Measurements from ENCODE around the gene FAM90A26.
"Not testable (repeated sequence)": the region's sequence is repeated elsewhere in the genome, so short reads cannot be mapped to it uniquely, and the experiment has no call there.

FAM90A26 gene

DNA sequence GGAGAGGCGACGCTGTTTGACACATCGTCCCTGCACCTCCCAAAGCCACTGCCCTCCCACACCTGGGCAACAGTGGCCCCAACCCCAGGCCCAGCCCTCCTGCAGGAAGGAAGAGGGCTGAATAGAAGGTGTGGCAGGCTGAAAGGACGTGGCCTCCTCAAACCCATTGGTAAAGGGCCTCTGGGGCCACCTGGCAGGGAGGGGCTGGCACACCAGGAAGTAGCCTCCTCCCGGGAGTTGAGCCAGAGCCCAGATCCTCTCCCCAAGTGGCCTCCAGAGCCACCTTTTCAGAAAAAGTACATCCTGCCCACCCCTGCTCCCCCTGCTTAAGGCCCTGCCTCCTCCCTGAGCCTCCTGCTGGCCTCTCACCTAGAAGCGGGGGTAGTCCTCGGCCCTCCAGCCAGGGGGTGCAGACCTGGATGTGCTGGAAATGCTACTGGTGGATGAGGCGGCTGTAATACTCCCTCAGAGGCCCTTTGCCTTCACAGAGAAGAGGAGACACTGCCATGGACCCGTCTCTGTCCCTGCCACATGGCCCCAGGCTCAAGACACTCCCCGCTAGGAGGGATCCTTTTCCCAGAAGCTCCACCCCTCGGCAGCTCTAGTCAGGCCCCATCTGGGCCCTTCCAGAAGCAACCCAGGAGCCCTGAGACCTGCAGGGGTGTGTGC is at the start of gene FAM90A26:
Gene FAM90A26, plus strand, starts transcription at position 619 of the 669 bp plus-strand sequence. CDS start 2,764 bp downstream, outside the sequence.
- not testable (repeated sequence) for H3K27ac ChIP-seq; H3K9me3 ChIP-seq (ENCODE audit: severe bottlenecking); H3K36me3 ChIP-seq; H3K4me3 ChIP-seq (ENCODE audit: low read depth, low read length); DNase-seq; H3K27me3 ChIP-seq (ENCODE audit: insufficient read depth, low read depth, severe bottlenecking)

DNA sequence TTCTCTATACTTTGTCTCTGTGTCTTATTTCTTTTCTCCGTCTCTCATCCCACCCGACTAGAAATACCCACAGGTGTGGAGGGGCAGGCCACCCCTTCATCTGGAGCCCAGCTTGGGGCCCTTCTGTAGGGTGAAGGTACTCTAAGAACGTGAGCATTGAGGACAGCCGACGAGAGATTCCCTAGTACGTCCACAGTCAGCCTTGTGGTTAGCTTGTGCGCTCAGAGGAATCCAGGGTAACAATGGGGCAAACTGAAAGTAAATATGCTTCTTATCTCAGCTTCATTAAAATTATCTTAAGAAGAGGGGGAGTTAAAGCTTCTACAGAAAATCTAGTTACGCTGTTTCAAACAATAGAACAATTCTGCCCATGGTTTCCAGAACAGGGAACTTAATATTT is 47.5 kb upstream of the FAM90A26 start:
- not testable (repeated sequence) for H3K27ac ChIP-seq; H3K9me3 ChIP-seq (ENCODE audit: severe bottlenecking); DNase-seq; H3K27me3 ChIP-seq (ENCODE audit: insufficient read depth, low read depth, severe bottlenecking); H3K4me3 ChIP-seq (ENCODE audit: low read depth, low read length); H3K36me3 ChIP-seq

GRCh38 chr4:9123572-9124007 is 46.6 kb upstream of the FAM90A26 start:
- DNase-seq; H3K27me3 ChIP-seq (ENCODE audit: insufficient read depth, low read depth, severe bottlenecking); H3K36me3 ChIP-seq; H3K27ac ChIP-seq; H3K4me3 ChIP-seq (ENCODE audit: low read depth, low read length); H3K9me3 ChIP-seq (ENCODE audit: severe bottlenecking): not testable (repeated sequence)
- TF ChIP-seq CTCF (IDR thresholded peaks at IDR 0.05; ENCODE audit: low read depth, low read length): peak; percentile 51

- H3K27me3 ChIP-seq (ENCODE audit: insufficient read depth, low read depth, severe bottlenecking); DNase-seq; H3K9me3 ChIP-seq (ENCODE audit: severe bottlenecking); H3K4me3 ChIP-seq (ENCODE audit: low read depth, low read length); H3K27ac ChIP-seq; H3K36me3 ChIP-seq: not testable (repeated sequence)
These were observed 44.5 kb upstream of the FAM90A26 start for GRCh38 chr4:9125601-9126161.

GRCh38 chr4:9131420-9131819 is 38.8 kb upstream of the FAM90A26 start:
- not testable (repeated sequence) for H3K4me3 ChIP-seq (ENCODE audit: low read depth, low read length); DNase-seq; H3K27ac ChIP-seq; H3K9me3 ChIP-seq (ENCODE audit: severe bottlenecking); H3K36me3 ChIP-seq; H3K27me3 ChIP-seq (ENCODE audit: insufficient read depth, low read depth, severe bottlenecking)

GRCh38 chr4:9132849-9133248 is 37.4 kb upstream of the FAM90A26 start:
- H3K27ac ChIP-seq; H3K27me3 ChIP-seq (ENCODE audit: insufficient read depth, low read depth, severe bottlenecking); H3K36me3 ChIP-seq; H3K4me3 ChIP-seq (ENCODE audit: low read depth, low read length); H3K9me3 ChIP-seq (ENCODE audit: severe bottlenecking); DNase-seq: not testable (repeated sequence)

GRCh38 chr4:9134011-9134410 is 36.2 kb upstream of the FAM90A26 start:
- DNase-seq; H3K27me3 ChIP-seq (ENCODE audit: insufficient read depth, low read depth, severe bottlenecking); H3K36me3 ChIP-seq: not testable (repeated sequence)

DNA sequence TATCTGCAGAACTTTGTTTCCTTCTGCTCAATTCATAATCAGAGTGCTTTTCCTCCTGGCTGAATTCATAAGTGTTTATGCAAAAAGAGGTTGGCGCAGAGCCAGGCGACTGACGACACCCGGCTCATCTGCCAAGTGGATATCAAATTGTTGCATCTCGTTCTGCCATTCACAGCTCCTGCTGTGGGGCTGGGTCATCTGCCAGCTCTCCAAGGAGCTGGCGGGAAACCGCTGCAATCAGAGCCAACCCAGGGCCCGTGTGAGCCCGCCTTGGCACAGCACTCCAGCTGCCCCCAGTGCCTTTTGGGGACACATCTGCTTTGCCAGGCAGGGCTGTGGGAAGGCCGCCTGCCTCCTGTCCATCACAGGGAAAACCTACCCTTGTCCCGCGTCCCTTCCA is 35.7 kb upstream of the FAM90A26 start:
- not testable (repeated sequence) for H3K27ac ChIP-seq; H3K4me3 ChIP-seq (ENCODE audit: low read depth, low read length); H3K36me3 ChIP-seq; H3K27me3 ChIP-seq (ENCODE audit: insufficient read depth, low read depth, severe bottlenecking); DNase-seq; H3K9me3 ChIP-seq (ENCODE audit: severe bottlenecking)

More at GRCh38 chr4:9134011-9134410, 36.2 kb upstream of the FAM90A26 start:
- H3K4me3 ChIP-seq (ENCODE audit: low read depth, low read length); H3K27ac ChIP-seq; H3K9me3 ChIP-seq (ENCODE audit: severe bottlenecking): not testable (repeated sequence)

DNA sequence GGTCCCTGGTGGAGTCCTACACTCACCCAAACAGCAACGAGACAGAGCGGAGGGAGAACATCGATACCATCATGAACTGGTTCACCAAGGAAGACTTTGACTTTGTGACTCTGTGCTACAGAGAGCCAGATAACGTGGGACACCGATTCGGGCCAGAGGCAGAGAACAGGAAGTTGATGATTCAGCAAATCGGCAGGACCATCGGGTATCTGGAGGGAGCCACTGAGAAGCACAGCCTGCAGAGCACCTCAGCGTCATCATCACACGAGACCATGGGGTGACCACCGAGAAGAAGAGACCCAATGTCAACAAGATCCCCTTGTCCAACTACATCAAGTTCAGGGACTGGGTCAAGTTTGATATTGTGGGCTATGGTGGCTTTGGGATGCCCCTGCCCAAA is 29.2 kb upstream of the FAM90A26 start:
- H3K9me3 ChIP-seq (ENCODE audit: severe bottlenecking); DNase-seq; H3K36me3 ChIP-seq; H3K27me3 ChIP-seq (ENCODE audit: insufficient read depth, low read depth, severe bottlenecking); H3K4me3 ChIP-seq (ENCODE audit: low read depth, low read length); H3K27ac ChIP-seq: not testable (repeated sequence)

DNA sequence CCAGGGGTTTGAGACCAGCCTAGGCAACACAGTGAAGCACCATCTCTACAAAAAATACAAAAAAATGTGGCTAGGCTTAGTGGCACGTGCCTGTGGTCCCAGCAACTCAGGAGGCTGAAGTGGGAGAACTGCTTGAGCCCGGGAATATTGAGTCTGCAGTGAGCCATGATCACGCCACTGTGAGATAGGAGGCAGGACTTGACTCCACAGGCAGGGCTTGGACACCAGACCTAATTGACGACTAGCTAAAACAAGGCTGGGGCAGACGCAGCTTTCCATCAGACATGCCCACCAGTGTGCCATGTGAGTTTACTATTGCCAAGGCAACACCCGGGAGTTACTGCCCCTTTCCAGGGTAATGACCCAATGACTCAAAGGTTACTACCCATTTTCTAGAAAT is 27.4 kb upstream of the FAM90A26 start:
- not testable (repeated sequence) for H3K36me3 ChIP-seq; H3K27me3 ChIP-seq (ENCODE audit: insufficient read depth, low read depth, severe bottlenecking); H3K4me3 ChIP-seq (ENCODE audit: low read depth, low read length); H3K9me3 ChIP-seq (ENCODE audit: severe bottlenecking); DNase-seq; H3K27ac ChIP-seq

All from WERI-Rb-1 (cell line).